Spleen (tissue), 7 donors: ENCODE measurements around the gene KISS1R.

ENCODE experiments used
- POLR2AphosphoS5 ChIP-seq, 3 donors: sonication (generic); formaldehyde crosslinking; IDR thresholded peaks; one replicate each; pipeline ENCODE4 v1.5.1; 2017; ENCODE audit warnings: antibody characterized with exemption in 3 of 3
- TF ChIP-seq, protein P1 (sequence below), 11 experiments: fragments of 200-600 bp in 7 of 11; fragments of 450-650 bp in 4 of 11; sonication (generic) in 4 of 11; IDR thresholded peaks in 8 of 11; conservative IDR thresholded peaks in 3 of 11; 1 replicate in 7 of 11; 2 replicates in 4 of 11; pipeline versions ENCODE4 v1.4.0 to v1.8.0; 2016 to 2021; ENCODE audit warnings: antibody characterized with exemption in 11 of 11, inconsistent platforms in 4 of 11, mild to moderate bottlenecking in 1 of 11
- donor health status: DM: no; HTN: no; CAD: no; lungs with moderate emphysema.
- donor health status: DM: no; HTN: no; CAD: no.
- donor health status: DM: no; HTN: no; CAD: no.

- peak in 1 of 3 donors; percentile 3 for TF ChIP-seq POLR2AphosphoS5 (IDR thresholded peaks at IDR 0.05)
- TF ChIP-seq, protein P1, sequence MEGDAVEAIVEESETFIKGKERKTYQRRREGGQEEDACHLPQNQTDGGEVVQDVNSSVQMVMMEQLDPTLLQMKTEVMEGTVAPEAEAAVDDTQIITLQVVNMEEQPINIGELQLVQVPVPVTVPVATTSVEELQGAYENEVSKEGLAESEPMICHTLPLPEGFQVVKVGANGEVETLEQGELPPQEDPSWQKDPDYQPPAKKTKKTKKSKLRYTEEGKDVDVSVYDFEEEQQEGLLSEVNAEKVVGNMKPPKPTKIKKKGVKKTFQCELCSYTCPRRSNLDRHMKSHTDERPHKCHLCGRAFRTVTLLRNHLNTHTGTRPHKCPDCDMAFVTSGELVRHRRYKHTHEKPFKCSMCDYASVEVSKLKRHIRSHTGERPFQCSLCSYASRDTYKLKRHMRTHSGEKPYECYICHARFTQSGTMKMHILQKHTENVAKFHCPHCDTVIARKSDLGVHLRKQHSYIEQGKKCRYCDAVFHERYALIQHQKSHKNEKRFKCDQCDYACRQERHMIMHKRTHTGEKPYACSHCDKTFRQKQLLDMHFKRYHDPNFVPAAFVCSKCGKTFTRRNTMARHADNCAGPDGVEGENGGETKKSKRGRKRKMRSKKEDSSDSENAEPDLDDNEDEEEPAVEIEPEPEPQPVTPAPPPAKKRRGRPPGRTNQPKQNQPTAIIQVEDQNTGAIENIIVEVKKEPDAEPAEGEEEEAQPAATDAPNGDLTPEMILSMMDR (IDR thresholded peaks at IDR 0.05 in 8 of 11, conservative IDR thresholded peaks at IDR 0.05 in 3 of 11), result no peak
Measured at GRCh38 chr19:955803-956765, 39.0 kb downstream of the KISS1R start.
